Stimulated activated CD4-positive, alpha-beta T cell treated with anti-CD3 and anti-CD28 coated beads, Interleukin-15, amount 100 ng/mL, for 24 hours (primary cell): ENCODE measurements around the gene DENND5B.
"Not testable (repeated sequence)": the region's sequence is repeated elsewhere in the genome, so short reads cannot be mapped to it uniquely, and the experiment has no call there.

Source experiments
- DNase-seq: peaks from one replicate; pipeline ENCODE4 v3.0.0-alpha.2; 2020

The DENND5B gene

DNA sequence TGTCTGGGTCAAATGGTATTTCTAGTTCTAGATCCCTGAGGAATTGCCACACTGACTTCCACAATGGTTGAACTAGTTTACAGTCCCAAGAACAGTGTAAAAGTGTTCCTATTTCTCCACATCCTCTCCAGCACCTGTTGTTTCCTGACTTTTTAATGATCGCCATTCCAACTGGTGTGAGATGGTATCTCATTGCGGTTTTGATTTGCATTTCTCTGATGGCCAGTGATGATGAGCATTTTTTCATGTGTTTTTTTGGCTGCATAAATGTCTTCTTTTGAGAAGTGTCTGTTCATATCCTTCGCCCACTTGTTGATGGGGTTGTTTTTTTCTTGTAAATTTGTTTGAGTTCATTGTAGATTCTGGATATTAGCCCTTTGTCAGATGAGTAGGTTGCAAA is 40.3 kb downstream of the DENND5B start:
- DNase-seq: not testable (repeated sequence)

DNA sequence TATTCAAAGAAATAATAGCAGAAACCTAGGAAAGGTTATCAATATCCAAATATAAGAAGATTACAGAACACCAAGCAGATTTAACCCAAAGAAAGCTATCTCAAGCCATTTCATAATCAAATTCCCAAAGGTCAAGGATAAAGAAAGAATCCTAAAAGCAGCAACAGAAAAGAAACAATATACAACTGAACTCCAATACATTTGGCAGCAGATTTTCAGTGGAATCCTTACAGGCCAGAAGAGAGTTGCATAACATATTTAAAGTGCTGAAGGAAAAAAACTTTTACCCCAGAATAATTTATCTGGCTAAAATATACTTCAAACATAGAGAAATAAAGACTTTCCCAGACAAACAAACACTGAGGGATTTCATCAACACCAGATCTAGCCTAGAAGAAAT is 54.3 kb downstream of the DENND5B start:
- no peak for DNase-seq

DNA sequence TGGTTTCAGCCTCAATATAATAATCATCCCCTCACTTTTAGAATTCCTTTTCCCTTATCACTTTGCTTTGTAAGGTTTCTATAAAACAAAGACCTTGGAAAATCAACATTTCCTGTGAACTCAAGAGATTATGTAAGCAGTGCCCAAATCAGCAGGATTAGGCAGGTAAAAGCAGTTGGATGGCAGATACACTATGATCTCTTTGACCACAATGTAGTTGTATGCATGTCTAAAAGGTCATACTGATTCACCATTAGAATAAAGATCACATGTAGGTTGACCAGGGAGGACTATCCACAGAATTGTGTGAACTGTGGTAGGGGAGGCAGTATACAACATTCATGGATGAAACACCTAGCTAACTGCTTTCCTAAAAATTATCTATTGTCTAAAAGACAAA is 57.5 kb downstream of the DENND5B start:
- no peak for DNase-seq

DNA sequence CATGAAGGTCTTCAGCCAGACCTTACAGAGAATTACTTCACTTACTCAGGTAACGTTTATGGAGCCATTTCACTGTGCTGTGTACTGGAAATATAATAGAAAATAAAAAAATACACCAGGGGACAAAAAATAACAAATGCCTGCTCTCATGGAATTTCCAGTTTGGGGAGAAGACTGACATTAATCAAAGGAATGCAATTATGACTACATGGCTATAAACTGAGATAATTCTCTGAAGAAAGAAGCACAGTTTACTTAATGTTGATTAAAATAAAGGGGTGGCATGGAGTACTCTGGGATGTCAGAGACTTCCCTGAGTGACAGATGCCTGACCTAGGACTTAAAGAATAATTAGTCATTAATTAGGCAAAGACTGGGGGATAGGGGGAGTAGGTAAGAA is 59.0 kb downstream of the DENND5B start:
- no peak for DNase-seq

DNA sequence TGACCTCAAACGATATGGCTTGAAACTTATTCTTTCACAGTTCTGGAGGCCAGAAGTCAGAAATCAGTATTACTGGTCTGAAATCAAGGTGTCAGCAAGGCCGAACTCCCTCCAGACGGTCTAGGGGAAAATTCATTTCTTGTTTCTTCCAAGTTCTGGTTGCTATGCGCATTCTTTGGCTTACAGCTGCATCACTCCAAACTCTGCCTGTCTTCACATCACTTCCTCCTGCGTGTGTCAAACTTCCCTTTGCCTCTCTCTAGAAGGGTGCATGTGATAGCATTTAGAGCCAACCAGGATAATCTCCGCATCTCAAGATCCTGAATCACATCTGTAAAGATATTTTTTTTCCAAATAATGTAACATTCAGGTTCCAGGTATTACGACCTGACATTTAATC is 62.8 kb downstream of the DENND5B start:
- no peak for DNase-seq

DNA sequence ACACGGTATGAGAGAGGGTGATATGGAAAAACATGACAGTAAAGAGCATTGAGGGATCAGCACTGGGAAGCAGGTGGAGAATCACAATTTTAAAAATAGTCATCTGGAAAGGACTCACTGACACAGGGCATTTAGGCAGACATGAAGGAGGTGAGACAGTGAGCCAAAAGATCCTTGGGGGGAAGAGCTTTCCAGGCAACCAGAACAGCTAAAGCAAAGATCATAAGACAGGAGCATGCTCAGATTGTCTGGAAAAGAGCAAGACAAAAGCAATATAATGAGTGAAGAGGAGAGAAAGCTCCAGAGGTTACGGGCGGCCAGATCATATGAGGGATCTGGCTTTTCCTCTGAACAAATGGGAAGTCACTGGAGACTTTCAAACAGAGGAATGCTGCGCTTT is 63.9 kb downstream of the DENND5B start:
- DNase-seq: no peak

DNA sequence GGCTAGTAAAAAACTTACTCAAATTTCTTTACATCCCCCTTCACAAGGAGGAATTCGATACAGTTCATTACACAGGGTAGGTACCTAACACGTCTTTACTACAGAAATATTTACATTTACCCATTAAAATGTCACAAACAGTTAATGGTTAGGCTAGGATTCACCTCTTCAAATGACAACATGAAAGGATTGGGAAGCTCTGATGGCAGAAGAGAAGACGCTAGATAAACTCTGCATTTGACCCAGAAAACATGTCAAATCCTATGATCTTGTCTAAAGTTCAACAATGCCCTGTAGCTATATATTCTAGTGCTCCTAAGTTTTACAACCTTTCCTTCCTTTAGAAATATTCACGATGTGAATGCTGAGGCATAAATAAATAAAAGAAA is 64.8 kb downstream of the DENND5B start:
- no peak for DNase-seq

DNA sequence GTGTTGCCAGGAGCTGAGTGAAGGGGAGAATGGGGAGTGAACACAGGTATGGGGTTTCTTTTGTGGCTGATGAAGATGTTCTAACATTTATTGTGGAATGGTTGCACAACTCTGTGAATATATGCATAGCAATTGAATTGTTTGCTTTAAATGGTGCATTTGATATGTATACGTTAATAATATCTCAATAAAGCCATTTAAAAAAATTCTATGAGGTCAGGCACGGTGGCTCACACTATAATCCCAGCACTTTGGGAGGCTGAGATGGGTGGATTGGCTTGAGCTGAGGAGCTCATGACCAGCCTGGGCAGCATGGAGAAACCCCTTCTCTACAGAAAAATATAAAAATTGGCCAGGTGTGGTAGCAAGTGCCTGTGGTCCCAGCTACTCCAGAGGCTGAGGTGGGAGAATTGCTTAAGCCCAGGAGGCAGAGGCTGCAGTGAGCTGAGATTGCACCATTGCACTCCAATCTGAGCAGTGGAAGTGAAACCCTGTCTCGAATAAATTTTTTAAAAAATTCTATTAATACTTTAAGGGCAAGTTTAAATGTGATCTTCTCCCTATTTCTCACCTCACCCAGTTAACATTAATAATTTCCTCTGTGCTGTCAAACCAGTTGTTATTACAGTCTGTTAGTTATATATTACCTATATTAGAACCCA is 65.3 kb downstream of the DENND5B start:
- no peak for DNase-seq

DNA sequence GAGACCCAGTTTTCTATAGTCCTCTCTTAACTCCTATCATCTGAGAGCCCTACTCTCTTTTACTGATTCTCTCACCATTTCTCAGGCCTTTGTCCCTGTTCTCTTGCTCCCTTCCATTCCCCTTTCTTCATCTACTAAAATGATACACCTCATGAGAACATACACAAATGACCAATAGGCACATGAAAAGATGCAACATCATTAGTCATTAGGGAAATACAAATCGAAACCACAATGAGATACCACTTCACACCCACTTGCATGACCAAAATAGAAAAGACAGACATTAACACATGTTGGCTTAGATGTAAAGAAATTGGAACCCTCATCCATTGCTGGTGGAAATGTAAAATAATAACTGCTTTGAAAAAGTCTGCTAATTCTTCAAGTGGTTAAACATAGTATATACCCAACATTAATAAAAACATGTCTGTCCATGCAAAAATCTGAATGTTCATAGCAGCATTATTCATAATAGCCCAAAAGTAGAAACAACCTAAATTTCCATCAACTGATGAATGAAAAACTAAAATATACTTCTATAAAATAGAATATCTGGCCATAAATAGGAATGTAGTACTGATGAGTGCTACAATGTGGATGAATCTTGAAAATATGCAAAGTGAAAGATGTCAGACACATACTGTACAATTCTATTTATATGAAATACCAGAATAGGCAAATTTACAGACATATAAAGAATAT is 66.0 kb downstream of the DENND5B start:
- DNase-seq: no peak

DNA sequence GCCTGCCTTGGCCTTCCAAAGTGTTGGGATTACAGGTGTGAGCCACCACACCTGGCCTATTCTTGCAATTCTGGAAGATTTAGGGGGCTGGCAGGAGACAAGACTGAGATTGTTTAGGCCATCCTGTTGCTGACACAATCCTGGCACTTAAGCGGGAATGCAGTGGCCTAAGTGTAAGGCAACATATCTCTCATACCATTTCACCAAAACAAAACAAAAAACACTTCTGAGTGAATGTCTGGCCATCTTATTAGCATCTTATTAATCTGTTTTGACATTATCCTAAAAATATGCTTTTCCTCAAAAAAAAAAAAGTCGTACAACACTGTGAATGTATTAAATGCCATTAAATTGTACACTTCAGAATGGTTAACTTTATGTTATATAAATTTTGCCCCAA is 67.6 kb downstream of the DENND5B start:
- no peak for DNase-seq

DNA sequence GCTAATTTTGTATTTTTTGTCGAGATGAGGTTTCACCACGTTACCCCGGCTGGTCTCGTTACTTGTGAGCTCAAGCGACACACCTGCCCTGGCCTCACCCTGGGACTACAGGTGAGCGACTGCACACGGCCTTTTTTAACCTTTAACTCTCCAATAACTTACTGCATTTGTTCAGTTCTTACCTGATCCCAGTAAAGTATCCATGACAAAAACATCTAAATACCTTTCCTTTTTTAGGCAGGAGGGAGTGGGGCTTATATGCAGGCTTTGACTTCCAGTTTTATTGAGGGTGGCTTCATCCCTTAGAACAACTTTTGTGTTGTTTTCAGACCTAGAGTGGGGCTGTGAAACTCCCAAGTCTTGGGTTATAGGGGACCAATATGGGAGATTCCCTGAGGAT is 68.3 kb downstream of the DENND5B start:
- DNase-seq: no peak

DNA sequence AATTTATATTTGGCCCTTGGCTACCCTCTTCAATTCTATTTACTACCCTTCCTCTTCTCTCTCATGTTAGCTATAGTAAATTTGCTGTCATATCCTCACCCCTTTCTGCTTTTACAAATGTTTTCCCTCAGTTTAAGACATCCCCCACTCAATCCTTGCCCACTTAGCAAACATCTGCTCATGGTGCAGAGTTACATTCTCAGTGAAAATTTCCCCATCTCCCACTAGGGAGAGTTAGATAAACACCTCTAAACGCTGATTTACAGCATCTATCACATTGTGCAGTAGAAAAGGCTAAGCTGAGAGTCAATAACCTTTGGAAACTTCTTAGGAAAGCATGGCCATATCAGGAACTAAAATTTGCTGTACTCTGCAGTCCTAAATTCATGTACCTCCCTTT is 69.0 kb downstream of the DENND5B start:
- DNase-seq: no peak

DNA sequence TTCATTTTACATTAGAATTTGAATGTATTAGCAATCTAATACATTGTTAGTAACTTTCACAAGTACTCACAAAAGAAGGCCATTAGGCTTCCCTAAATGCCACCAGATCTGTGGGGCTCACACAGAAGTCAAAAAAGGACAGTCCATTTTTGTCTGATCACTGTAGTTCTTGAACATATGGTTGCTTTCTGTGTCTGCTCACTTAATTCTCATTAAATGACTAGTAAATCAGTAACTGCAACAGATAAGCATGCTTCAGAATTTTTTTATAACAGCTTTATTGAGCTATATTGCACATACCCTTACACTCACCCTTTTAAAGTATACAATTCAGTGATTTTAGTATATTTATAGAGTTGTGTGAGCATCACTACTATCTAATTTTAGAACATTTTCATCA is 71.4 kb downstream of the DENND5B start:
- no peak for DNase-seq

DNA sequence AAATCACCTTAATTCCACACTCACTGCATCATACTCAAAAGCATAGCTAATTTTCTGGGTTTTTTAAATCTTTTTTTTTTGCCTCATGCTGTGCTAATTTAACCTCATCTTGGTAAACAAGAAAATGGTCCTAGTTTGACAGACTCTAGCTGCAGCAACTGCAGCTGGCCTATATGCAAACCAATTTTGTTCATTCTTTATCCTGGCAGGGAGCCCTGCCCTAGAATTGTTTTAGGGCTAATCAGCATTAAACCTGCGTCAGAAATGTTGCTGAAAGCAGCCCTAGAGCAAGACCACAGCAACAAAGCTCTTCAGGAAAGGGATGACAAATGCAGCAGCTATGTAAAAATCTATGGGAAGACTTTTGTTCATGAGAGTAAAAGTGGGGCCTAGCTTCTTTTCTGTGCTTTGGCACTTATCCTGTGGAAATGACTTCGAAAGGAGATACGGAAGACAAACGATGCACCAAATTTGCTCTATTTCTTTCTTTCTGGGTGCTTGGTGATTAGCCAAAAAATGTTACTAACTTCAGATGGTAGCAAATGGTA is 72.2 kb downstream of the DENND5B start:
- DNase-seq: no peak

DNA sequence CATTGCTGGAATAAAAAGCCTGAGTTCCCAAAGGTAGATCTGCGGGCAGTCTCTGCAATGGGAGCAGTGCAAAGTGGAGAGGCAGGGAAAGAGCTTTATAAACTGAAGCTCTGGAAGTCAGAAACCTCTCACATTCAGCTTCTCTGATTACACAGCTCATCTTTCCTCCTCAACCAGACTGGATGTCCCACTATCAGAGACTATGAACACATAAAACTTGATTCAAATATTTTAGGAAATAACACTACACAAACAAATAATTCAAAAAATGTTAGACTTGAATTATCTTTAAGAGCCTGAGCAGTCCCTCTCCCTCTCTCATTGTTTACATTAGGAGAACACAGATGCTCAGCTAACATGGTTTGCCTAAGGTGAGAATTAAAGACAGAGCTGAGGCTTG is 72.9 kb downstream of the DENND5B start:
- DNase-seq: no peak

DNA sequence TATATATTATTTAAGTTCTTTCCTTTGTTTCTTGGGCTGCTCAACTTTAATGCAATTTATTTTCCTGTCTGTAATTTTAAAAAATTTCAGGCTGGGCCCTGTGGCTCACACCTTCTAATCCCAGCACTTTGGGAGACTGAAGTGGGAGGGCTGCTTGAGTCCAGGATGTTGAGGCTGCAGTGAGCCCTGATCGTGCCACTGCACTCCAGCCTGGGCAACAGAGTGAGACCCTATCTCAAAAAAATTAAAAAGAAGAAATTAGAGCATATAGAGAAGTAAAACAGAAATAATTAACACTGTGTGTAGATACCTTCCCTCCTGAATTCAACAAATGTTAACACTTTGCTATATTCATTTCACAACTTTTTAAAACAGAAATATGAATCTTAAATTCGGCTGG is 74.2 kb downstream of the DENND5B start:
- no peak for DNase-seq

DNA sequence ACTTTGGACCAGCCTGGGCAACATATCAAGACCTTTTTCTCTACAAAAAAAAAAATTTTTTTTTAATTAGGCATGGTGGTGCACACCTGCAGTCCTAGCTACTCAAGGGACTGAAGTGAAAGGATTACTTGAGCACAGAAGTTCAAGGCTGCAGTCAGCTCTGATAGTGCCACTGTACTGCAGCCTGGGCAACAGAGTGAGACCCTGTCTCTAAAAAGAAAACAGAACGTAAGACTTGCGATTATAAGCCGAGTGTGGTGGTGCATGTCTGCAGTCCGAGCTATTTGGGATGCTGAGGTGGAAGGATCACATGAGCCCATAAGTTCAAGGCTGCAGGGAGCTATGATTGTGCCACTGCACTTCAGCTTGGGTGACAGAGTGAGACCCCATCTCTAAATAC is 76.0 kb downstream of the DENND5B start:
- no peak for DNase-seq

DNA sequence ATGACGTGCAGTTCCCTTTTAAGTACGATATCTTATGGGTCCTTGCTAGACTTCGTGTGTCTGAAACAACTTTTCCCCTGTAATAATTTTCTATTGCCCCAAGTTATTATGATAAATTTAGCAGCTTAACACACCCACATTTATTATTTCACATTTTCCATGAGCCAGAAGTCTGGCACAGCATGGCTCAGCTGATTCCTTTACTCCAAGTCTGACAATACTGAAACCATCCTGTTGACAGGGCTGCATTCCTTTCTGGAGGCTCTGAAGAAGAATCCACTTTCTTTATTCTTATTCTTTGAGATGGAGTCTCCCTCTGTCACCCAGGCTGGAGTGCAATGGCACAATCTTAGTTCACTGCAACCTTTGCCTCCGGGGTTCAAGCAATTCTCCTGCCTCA is 80.9 kb downstream of the DENND5B start:
- no peak for DNase-seq

DNA sequence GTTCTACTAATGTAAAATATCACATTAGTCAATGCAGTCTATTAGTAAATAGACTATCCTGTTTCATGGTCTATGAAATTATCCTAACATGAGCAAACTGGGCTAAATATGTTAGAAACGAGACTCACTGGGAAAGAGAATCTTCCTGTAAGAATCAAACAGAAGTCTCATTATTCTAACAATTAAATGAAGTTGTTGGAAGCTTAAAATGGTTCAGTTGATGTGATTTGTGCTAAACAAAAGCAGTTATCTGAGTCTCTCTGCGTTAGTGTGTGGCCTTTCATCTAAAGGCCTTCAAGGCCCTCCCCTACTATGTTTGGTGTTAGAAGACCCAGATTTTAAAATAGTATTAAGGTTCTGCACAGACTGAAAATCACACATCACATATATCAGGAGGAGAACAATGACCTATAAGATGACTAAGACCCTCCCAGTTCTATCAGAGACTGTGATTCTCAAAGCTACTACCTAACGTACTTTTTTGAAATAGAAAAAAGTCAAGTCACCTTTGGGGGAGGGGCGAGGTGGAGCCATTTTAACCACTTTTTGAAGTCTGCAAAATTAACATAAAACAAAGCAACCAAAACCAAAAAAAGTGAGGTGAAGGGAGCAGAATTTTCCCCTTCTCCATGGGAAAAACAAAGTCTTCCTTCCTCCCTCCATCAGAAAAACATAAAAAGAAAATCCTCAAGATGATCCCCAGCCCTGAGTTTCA is 82.3 kb downstream of the DENND5B start:
- DNase-seq: no peak

DNA sequence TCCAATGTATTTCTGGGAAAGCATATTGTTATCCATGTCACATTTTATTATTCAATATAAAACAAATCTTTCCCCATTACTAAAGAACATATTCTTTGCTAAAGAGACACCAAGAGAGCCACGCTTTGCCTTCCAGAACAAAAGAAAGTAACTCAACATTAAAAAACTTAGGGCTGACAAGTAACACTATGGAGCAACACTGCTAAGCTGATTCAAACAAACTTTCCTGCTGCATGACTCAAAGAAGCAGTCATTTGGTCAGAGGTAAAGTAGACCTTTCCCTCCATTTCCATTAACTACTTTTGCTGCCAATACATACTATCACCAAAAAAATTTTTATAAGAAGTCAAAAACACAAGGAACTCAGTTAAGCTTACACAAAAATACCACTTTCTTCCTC is 83.0 kb downstream of the DENND5B start:
- DNase-seq: no peak

DNA sequence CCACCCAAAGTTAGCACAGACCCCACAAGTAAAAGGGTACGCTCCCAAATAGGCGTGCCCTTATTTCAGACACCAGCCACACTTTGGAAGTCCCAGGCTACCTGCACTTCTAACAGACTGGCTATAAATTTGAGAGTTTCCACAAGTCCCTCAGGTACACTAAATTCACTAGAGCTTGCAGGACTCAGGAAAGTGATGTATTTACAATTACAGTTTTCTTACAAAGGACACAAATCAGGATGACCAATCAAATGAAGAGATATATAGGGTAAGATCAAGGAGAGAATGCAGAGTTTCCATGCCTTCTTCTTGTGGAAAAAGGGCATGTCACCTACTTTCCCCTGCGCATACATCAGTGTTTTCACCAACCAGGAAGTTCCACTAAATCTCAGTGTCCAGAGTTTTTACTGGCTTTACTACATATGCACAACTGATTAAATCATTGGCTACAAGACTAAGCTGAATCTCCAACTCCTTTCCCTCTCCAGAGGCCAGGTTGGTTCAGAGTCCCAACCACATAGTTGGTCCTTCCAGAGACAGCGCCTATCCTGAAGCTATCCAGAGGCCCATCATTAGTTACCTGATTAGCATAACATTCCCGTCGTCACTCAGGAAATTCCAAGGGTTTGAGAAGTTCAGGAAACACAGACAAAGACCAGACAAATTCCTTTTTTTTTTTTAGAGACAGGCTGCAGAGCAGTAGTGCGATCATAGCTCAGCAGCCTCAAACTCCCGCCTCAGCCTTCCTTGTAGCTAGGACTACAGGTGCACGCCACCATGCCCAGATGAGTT is 84.2 kb downstream of the DENND5B start:
- no peak for DNase-seq

DNA sequence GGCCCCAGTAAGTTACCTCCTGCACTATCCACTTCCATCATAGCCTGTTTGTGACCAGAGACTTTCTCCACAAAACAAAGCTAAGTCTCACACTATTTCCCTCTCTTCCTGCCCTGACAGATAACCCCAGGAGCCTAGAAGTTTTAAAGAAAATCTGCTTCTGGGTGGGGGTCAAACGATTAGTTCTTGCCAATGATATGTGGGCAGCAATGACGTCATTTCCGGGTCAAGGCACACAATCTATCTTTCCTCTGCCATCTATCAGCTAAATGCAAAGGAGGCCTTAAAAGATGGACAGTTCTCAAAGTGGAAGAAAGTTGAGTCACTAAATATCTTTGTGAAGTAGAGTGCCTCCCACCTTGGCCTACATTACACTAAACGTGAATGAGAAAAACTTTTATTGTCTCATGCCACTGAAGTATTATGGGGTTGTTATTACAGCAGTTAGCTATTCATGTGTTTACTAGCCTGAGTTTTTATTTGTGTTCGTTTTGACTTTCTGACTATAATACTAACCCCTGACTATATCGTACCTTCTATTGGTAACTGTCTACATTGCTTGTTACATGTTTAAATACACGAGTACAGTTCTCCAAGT is 86.2 kb downstream of the DENND5B start:
- DNase-seq: no peak

DNA sequence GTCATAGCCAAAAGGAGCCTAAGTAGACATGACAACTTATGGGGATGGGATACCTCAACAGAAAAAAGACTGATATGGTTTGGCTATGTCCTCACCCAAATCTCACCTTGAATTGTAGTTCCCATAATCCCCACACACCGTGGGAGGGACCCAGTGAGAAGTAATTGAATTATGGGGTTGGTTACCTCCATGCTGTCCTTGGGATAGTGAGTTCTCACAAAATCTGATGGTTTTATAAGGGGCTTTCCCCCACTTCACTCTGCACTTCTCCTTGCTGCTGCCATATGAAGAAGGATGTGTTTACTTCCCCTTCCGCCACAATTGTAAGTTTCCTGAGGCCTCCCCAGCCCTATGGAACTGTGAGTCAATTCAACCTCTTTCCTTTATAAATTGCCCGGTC is 89.9 kb downstream of the DENND5B start:
- DNase-seq: not testable (repeated sequence)
